Right lobe of liver (tissue), 4 donors: ENCODE data around the gene FEN1.

Source experiments
- CTCF ChIP-seq, 4 donors: fragments of 200-600 bp in 3 of 4; fragments of 450-650 bp in 1 of 4; IDR thresholded peaks; one replicate each; pipeline versions ENCODE4 v1.5.1 to v1.8.0; 2016 to 2022; ENCODE audit warnings: antibody characterized with exemption in 4 of 4, mild to moderate bottlenecking in 2 of 4
- POLR2A ChIP-seq: fragments of 450-650 bp; IDR thresholded peaks from one replicate; pipeline ENCODE4 v1.6.1; 2017; ENCODE audit warnings: antibody characterized with exemption, mild to moderate bottlenecking
- donor health status: DM: no; HTN: no; CAD: no.
- donor health status: DM: no; HTN: no; CAD: no.
- donor health status: DM: no; HTN: yes; CAD: no.

- no peak for TF ChIP-seq CTCF (IDR thresholded peaks at IDR 0.05)
- no peak for TF ChIP-seq POLR2A
Observed at GRCh38 chr11:61775106-61775505, 17.6 kb upstream of the FEN1 start.
